Hepatocyte (in vitro differentiated cells): ENCODE results near the gene RNF32. TPM values are rescaled to one million over a fixed set of nuclear protein-coding genes. Genes with fewer than 3 reads are reported as not detected.

Experiments
- DNase-seq: peaks from one replicate; pipeline ENCODE4 v3.0.0-alpha.2; 2016; ENCODE audit warnings: low spot score
- H2AFZ ChIP-seq: fragments of 200-600 bp; sonication (generic); 2 replicates; pipeline ENCODE4 v1.6.0; 2016; ENCODE audit warnings: antibody characterized with exemption, mild to moderate bottlenecking
- H3K27ac ChIP-seq: fragments of 200-600 bp; sonication (generic); 2 replicates; pipeline ENCODE4 v1.5.1; 2016; ENCODE audit warnings: mild to moderate bottlenecking
- H3K27me3 ChIP-seq: fragments of 200-600 bp; sonication (generic); 2 replicates; pipeline ENCODE4 v1.6.1; 2016
- H3K36me3 ChIP-seq: fragments of 200-600 bp; sonication (generic); replicated peaks from 2 replicates; pipeline ENCODE4 v1.5.1; 2016; ENCODE audit warnings: low read depth; ENCODE audit not compliant: insufficient read depth
- H3K4me1 ChIP-seq: fragments of 200-600 bp; sonication (generic); 2 replicates; pipeline ENCODE4 v1.5.1; 2016; ENCODE audit warnings: mild to moderate bottlenecking, moderate library complexity; ENCODE audit not compliant: insufficient read depth
- H3K4me2 ChIP-seq: fragments of 200-600 bp; sonication (generic); 2 replicates; pipeline ENCODE4 v1.6.0; 2016
- H3K4me3 ChIP-seq: fragments of 200-600 bp; sonication (generic); 2 replicates; pipeline ENCODE4 v1.5.1; 2016; ENCODE audit warnings: mild to moderate bottlenecking
- H3K79me2 ChIP-seq: fragments of 200-600 bp; sonication (generic); 2 replicates; pipeline ENCODE4 v1.6.0; 2017; ENCODE audit warnings: mild to moderate bottlenecking
- H3K9me2 ChIP-seq: fragments of 200-600 bp; sonication (generic); replicated peaks from 2 replicates; pipeline ENCODE4 v1.6.0; 2017; ENCODE audit warnings: mild to moderate bottlenecking; ENCODE audit not compliant: insufficient read depth
- H3K9me3 ChIP-seq: fragments of 200-600 bp; sonication (generic); 2 replicates; pipeline ENCODE4 v1.5.1; 2016; ENCODE audit warnings: low read depth, mild to moderate bottlenecking
- H4K20me1 ChIP-seq: fragments of 200-600 bp; sonication (generic); 2 replicates; pipeline ENCODE4 v1.6.0; 2016; ENCODE audit warnings: mild to moderate bottlenecking; ENCODE audit not compliant: insufficient read depth, poor library complexity, severe bottlenecking
- CTCF ChIP-seq: fragments of 200-600 bp; sonication (generic); IDR thresholded peaks from 2 replicates; pipeline ENCODE4 v1.5.1; 2016; ENCODE audit warnings: antibody characterized with exemption, mild to moderate bottlenecking; ENCODE audit not compliant: poor library complexity
- EZH2 ChIP-seq: fragments of 200-600 bp; sonication (generic); IDR thresholded peaks from 2 replicates; pipeline ENCODE4 v1.6.1; 2016; ENCODE audit warnings: antibody characterized with exemption, mild to moderate bottlenecking, borderline replicate concordance
- EZH2phosphoT487 ChIP-seq: fragments of 200-600 bp; sonication (generic); IDR thresholded peaks from one replicate; pipeline ENCODE4 v1.6.1; 2018; ENCODE audit warnings: antibody characterized with exemption, mild to moderate bottlenecking, low read depth, moderate library complexity; ENCODE audit not compliant: unreplicated experiment, severe bottlenecking
- WGBS: methylation state at CpG from one replicate; pipeline ENCODE4 v1.1.6; 2016; ENCODE audit warnings: low lambda C conversion rate; ENCODE audit errors: missing lambda C conversion rate; 5-methylcytosine and 5-hydroxymethylcytosine counted together
- polyA plus RNA-seq: library from polyadenylated mRNA; unstranded; fragments of >200 nt; fragmentation: Nextera tagmentation; extraction: Ambion mirVana; gene quantifications from 2 replicates; pipeline ENCODE4 v1.2.1, GENCODE V29; 2016
- total RNA-seq: library from RNA; depleted of rRNA; stranded (reverse); fragments of >200 nt; gene quantifications from 2 replicates; pipeline ENCODE4 v1.2.3, GENCODE V29; 2014

RNF32 gene
- total RNA-seq (1.4 and 2.3 TPM in 2 replicates), polyA plus RNA-seq (2.9 and 6.7 TPM in 2 replicates)

- peak within 1 kb of the TSS; percentile 93 for H3K27ac ChIP-seq
- H3K27me3 ChIP-seq: no peaks in the 10 kb centered on the region
- H3K79me2 ChIP-seq: peaks cover 10% of the 10 kb centered on the region
- TF ChIP-seq EZH2phosphoT487 (no peak), CTCF (no peak), EZH2 (no peak)
- H2AFZ ChIP-seq: peak within 1 kb of the TSS; percentile 92
- peaks cover 9% of the 10 kb centered on the region for H3K4me1 ChIP-seq
- no peaks in the 10 kb centered on the region for H3K9me2 ChIP-seq
- H3K36me3 ChIP-seq: no peaks in the 10 kb centered on the region
- no peaks in the 10 kb centered on the region for H3K9me3 ChIP-seq
- WGBS: 13% methylated on average over 33 of the region's 85 CpGs
- no peaks in the 10 kb centered on the region for H4K20me1 ChIP-seq
- H3K4me2 ChIP-seq: peak within 1 kb of the TSS; percentile 92
- peak within 1 kb of the TSS; percentile 68 for H3K4me3 ChIP-seq
- DNase-seq: peak; percentile 97
These were observed at the start of gene RNF32 for GRCh38 chr7:156640257-156640948. RNF32 (plus strand) TSS chr7:156640774; CDS start chr7:156643878, 3,104 bp downstream.

- H3K27ac ChIP-seq: no peak overlapping the region
- no peaks in the 10 kb centered on the region for H3K9me2 ChIP-seq
- no peaks in the 10 kb centered on the region for H3K79me2 ChIP-seq
- H3K4me3 ChIP-seq: no peak overlapping the region
- H3K9me3 ChIP-seq: no peaks in the 10 kb centered on the region
- WGBS: 85% methylated on average over 4 of the region's 4 CpGs
- H3K36me3 ChIP-seq: no peaks in the 10 kb centered on the region
- H2AFZ ChIP-seq: no peak overlapping the region
- TF ChIP-seq EZH2phosphoT487: no peak
- TF ChIP-seq EZH2: no peak
- TF ChIP-seq CTCF: no peak
- H4K20me1 ChIP-seq: no peaks in the 10 kb centered on the region
- H3K27me3 ChIP-seq: no peaks in the 10 kb centered on the region
- no peak for DNase-seq
- H3K4me2 ChIP-seq: no peak overlapping the region
- H3K4me1 ChIP-seq: no peaks in the 10 kb centered on the region
These were observed 48.3 kb upstream of the RNF32 start for GRCh38 chr7:156592155-156592884.

GRCh38 chr7:156594283-156595080 is 46.1 kb upstream of the RNF32 start:
- DNase-seq: no peak
- no peak overlapping the region for H3K4me3 ChIP-seq
- H3K9me3 ChIP-seq: no peaks in the 10 kb centered on the region
- WGBS: 89% methylated on average over 6 of the region's 6 CpGs
- no peak overlapping the region for H3K4me2 ChIP-seq
- H3K9me2 ChIP-seq: no peaks in the 10 kb centered on the region
- H4K20me1 ChIP-seq: no peaks in the 10 kb centered on the region
- H3K4me1 ChIP-seq: no peaks in the 10 kb centered on the region
- TF ChIP-seq EZH2phosphoT487 (no peak), EZH2 (no peak), CTCF (no peak)
- no peak overlapping the region for H2AFZ ChIP-seq
- H3K27me3 ChIP-seq: no peaks in the 10 kb centered on the region
- H3K79me2 ChIP-seq: no peaks in the 10 kb centered on the region
- no peak overlapping the region for H3K27ac ChIP-seq
- H3K36me3 ChIP-seq: no peaks in the 10 kb centered on the region
